B cell (primary cell): Measurements from ENCODE around the gene ODF2. TPM values are rescaled to one million over a fixed set of nuclear protein-coding genes. Genes with fewer than 3 reads are reported as not detected.
"Not testable (repeated sequence)": the region's sequence is repeated elsewhere in the genome, so short reads cannot be mapped to it uniquely, and the experiment has no call there.

ENCODE experiments used
- ATAC-seq: fragments of 200-7000 bp; cut with Tn5 transposase; one replicate; pipeline ENCODE4 v1.10.0; 2021; ENCODE audit warnings: low read depth, mild to moderate bottlenecking, moderate number of reproducible peaks, moderate library complexity
- CTCF ChIA-PET: fragments of 350-600 bp; sonication (Branson Sonifier 250); formaldehyde crosslinking; loops from one replicate; lab custom pipeline; 2021; ENCODE audit warnings: antibody characterized with exemption, inconsistent platforms; lab: Charles Lee
- POLR2A ChIA-PET: fragments of 350-600 bp; sonication (Branson Sonifier 250); formaldehyde crosslinking; loops from one replicate; lab custom pipeline; 2021; ENCODE audit warnings: antibody characterized with exemption; lab: Charles Lee
- DNase-seq: peaks from one replicate; pipeline ENCODE4 v3.0.0; 2013
- H2AFZ ChIP-seq: 2 replicates; pipeline ENCODE4 v1.6.1; 2012; ENCODE audit warnings: mild to moderate bottlenecking, low read depth, low read length; ENCODE audit not compliant: insufficient read depth, poor library complexity, severe bottlenecking
- H3K27ac ChIP-seq, 2 donors: 1 replicate in 1 of 2; 2 replicates in 1 of 2; pipeline ENCODE4 v1.5.1; 2012 to 2013; ENCODE audit warnings: low read length in 2 of 2, mild to moderate bottlenecking in 2 of 2, moderate library complexity in 1 of 2
- H3K27me3 ChIP-seq, 4 experiments: fragments of 200-600 bp in 1 of 4; sonication (generic) in 1 of 4; replicated peaks in 1 of 4; 1 replicate in 2 of 4; 2 replicates in 2 of 4; pipeline versions ENCODE4 v1.6.1 to v1.7.0; 2013 to 2016; ENCODE audit warnings: low read length in 3 of 4, mild to moderate bottlenecking in 2 of 4, mixed read lengths in 1 of 4, moderate library complexity in 1 of 4; ENCODE audit not compliant: insufficient read depth in 4 of 4, control insufficient read depth in 3 of 4; ENCODE audit errors: control extremely low read depth in 1 of 4
- H3K36me3 ChIP-seq, 2 experiments: replicated peaks in 1 of 2; 1 replicate in 1 of 2; 2 replicates in 1 of 2; pipeline versions ENCODE4 v1.6.1 to v1.7.1; 2013; ENCODE audit warnings: low read length in 1 of 2; ENCODE audit not compliant: insufficient read depth in 2 of 2, control insufficient read depth in 1 of 2; ENCODE audit errors: control extremely low read depth in 1 of 2, extremely low read depth in 1 of 2
- H3K4me1 ChIP-seq, 2 donors: fragments of 200-600 bp in 1 of 2; sonication (generic) in 1 of 2; 1 replicate in 1 of 2; 2 replicates in 1 of 2; pipeline versions ENCODE4 v1.5.1 to v1.6.1; 2013 to 2017; ENCODE audit warnings: low read length in 2 of 2; ENCODE audit not compliant: control insufficient read depth in 2 of 2, insufficient read depth in 2 of 2
- H3K4me2 ChIP-seq: replicated peaks from 2 replicates; pipeline ENCODE3; 2012; ENCODE audit warnings: mild to moderate bottlenecking, low read depth, low read length; ENCODE audit not compliant: poor library complexity, severe bottlenecking
- H3K4me3 ChIP-seq, 5 experiments: fragments of 200-600 bp in 1 of 5; sonication (generic) in 1 of 5; 1 replicate in 3 of 5; 2 replicates in 2 of 5; pipeline versions ENCODE4 v1.5.1 to v1.7.0; 2011 to 2016; ENCODE audit warnings: low read length in 4 of 5, mild to moderate bottlenecking in 4 of 5, low read depth in 2 of 5, control low read depth in 1 of 5, moderate library complexity in 1 of 5; ENCODE audit not compliant: insufficient read depth in 1 of 5; ENCODE audit errors: control extremely low read depth in 1 of 5, extremely low read depth in 1 of 5
- H3K79me2 ChIP-seq: fragments of 200-600 bp; sonication (generic); one replicate; pipeline ENCODE4 v1.6.0; 2016; ENCODE audit warnings: low read length; ENCODE audit not compliant: control insufficient read depth, insufficient read depth
- H3K9ac ChIP-seq: fragments of 200-600 bp; sonication (generic); 2 replicates; pipeline ENCODE4 v1.6.1; 2017; ENCODE audit warnings: mild to moderate bottlenecking, low read length, moderate library complexity
- H3K9me3 ChIP-seq, 3 donors: one replicate each; pipeline versions ENCODE4 v1.6.1 to v1.7.1; 2013; ENCODE audit warnings: low read length in 2 of 3; ENCODE audit not compliant: control insufficient read depth in 2 of 3, insufficient read depth in 1 of 3; ENCODE audit errors: control extremely low read depth in 1 of 3
- H4K20me1 ChIP-seq: 2 replicates; pipeline ENCODE4 v1.6.0; 2012; ENCODE audit warnings: mild to moderate bottlenecking, low read length; ENCODE audit not compliant: insufficient read depth, control insufficient read depth, poor library complexity, severe bottlenecking
- H3K27ac Mint-ChIP-seq: one replicate; pipeline ENCODE4 v1.8.0; 2021; ENCODE audit warnings: mixed read lengths
- H3K27me3 Mint-ChIP-seq: one replicate; pipeline ENCODE4 v1.8.0; 2021; ENCODE audit warnings: mixed read lengths
- H3K4me1 Mint-ChIP-seq: one replicate; pipeline ENCODE4 v1.8.0; 2021; ENCODE audit warnings: mixed read lengths
- H3K4me3 Mint-ChIP-seq: one replicate; pipeline ENCODE4 v1.8.0; 2021; ENCODE audit warnings: mixed read lengths
- H3K9me3 Mint-ChIP-seq: one replicate; pipeline ENCODE4 v1.8.0; 2022; ENCODE audit warnings: mixed read lengths; ENCODE audit not compliant: insufficient read depth
- EZH2 ChIP-seq: IDR thresholded peaks from 2 replicates; pipeline ENCODE4 v1.6.1; 2012; ENCODE audit warnings: borderline replicate concordance, low read depth, mild to moderate bottlenecking, moderate library complexity, low read length; ENCODE audit not compliant: insufficient read depth, poor library complexity, severe bottlenecking
- WGBS: methylation state at CpG from one replicate; pipeline ENCODE4 v1.1.5; 2013; ENCODE audit warnings: missing lambda C conversion rate; ENCODE audit not compliant: insufficient coverage; 5-methylcytosine and 5-hydroxymethylcytosine counted together
- intact Hi-C: fragments of 100-400 bp; cut with micrococcal nuclease; formaldehyde crosslinking; loops from one replicate; pipeline ENCODE4 v1.10.0; 2022
- polyA plus RNA-seq: library from polyadenylated mRNA; depleted of rRNA; stranded (reverse); fragments of >200 nt; gene quantifications from 2 replicates; pipeline ENCODE4 v1.2.3, GENCODE V29; 2012
- total RNA-seq, 2 donors: library from RNA; stranded (reverse); fragments of 120-200 nt in 1 of 2; gene quantifications; 1 replicate in 1 of 2; 2 replicates in 1 of 2; pipeline versions ENCODE4 v1.2.3 to v1.2.4, GENCODE V29; 2013 to 2022
- TF ChIP-seq, protein P1 (sequence below): fragments of 200-600 bp; IDR thresholded peaks from one replicate; pipeline ENCODE4 v1.8.0; 2022; ENCODE audit warnings: antibody characterized with exemption, mild to moderate bottlenecking

Gene ODF2
- total and polyA plus RNA-seq, 2 donors (not counting 1 experiment from before 2014, with no cell fraction given): 30.1 to 42.9 TPM

DNA sequence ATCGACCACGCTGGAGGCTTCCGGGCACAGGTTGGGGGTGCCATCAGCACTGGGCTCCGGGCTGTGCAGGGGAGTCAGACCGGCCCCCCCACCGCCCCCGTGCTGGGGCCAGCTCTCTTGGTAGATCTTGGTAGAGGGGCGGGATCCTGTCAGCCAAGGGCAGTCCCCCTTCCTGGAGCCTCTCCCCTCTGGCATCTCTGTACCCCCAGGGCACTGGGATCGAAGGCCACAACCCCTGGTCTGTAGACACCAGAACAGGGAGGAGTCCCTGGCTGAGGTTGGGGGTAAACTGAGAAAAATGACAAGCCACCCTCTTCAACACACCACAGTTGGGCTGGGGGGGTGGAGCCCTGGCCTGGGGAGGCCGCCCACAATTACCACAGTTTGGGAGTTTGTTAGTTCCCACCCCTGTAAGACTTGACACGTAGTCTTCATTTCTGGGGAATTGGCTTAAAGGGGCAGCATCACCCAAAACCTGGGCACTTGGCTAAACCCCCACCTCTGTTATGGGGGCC, 34.3 kb upstream of the ODF2 start:
- no peaks in the 10 kb centered on the region for H3K79me2 ChIP-seq
- H4K20me1 ChIP-seq: no peaks in the 10 kb centered on the region
- no peak for ATAC-seq
- peaks cover 20 to 21% of the 10 kb centered on the region in 2 donors for H3K4me1 ChIP-seq
- H3K4me3 Mint-ChIP-seq: peak overlapping the region; percentile 74
- H3K27me3 ChIP-seq: peaks cover 0 to 27% (median 5%) of the 10 kb centered on the region in 4 experiments
- H3K9me3 Mint-ChIP-seq: no peaks in the 10 kb centered on the region
- TF ChIP-seq, protein P1, sequence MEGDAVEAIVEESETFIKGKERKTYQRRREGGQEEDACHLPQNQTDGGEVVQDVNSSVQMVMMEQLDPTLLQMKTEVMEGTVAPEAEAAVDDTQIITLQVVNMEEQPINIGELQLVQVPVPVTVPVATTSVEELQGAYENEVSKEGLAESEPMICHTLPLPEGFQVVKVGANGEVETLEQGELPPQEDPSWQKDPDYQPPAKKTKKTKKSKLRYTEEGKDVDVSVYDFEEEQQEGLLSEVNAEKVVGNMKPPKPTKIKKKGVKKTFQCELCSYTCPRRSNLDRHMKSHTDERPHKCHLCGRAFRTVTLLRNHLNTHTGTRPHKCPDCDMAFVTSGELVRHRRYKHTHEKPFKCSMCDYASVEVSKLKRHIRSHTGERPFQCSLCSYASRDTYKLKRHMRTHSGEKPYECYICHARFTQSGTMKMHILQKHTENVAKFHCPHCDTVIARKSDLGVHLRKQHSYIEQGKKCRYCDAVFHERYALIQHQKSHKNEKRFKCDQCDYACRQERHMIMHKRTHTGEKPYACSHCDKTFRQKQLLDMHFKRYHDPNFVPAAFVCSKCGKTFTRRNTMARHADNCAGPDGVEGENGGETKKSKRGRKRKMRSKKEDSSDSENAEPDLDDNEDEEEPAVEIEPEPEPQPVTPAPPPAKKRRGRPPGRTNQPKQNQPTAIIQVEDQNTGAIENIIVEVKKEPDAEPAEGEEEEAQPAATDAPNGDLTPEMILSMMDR: no peak
- TF ChIP-seq EZH2: no peak
- POLR2A ChIA-PET: interaction anchor here (0.7 to 1.4 kb wide), 2 partner anchors 34 to 330 kb away, joined by 5 to 8 read pairs; partner anchors contain the start of gene ODF2
- peaks cover 7% of the 10 kb centered on the region for H3K4me1 Mint-ChIP-seq
- 8% methylated on average over 5 of the region's 11 CpGs for WGBS
- H3K9me3 ChIP-seq: peaks cover 0 to 8% (median 0%) of the 10 kb centered on the region in 3 donors
- no peak for DNase-seq
- no peak overlapping the region for H3K27ac Mint-ChIP-seq
- intact Hi-C loops: loop anchor here (1.0 to 2.0 kb wide), 3 partner anchors 51 to 229 kb away; partner anchors contain the start of genes GLE1 and URM1
- CTCF ChIA-PET: interaction anchor here (1.0 to 2.0 kb wide), 3 partner anchors 10 to 21 kb away, joined by 4 to 14 read pairs (median 6); no protein-coding TSS in a partner anchor
- peak overlapping the region; percentile 99 for H2AFZ ChIP-seq
- H3K36me3 ChIP-seq: no peaks in the 10 kb centered on the region
- peak overlapping the region; percentile 90 for H3K9ac ChIP-seq
- no peak overlapping the region for H3K27ac ChIP-seq
- H3K4me2 ChIP-seq: peak overlapping the region; percentile 94
- peak overlapping the region in 3 of 5 experiments; percentile 73 to 94 (median 89) for H3K4me3 ChIP-seq
- H3K27me3 Mint-ChIP-seq: peaks cover 9% of the 10 kb centered on the region

DNA sequence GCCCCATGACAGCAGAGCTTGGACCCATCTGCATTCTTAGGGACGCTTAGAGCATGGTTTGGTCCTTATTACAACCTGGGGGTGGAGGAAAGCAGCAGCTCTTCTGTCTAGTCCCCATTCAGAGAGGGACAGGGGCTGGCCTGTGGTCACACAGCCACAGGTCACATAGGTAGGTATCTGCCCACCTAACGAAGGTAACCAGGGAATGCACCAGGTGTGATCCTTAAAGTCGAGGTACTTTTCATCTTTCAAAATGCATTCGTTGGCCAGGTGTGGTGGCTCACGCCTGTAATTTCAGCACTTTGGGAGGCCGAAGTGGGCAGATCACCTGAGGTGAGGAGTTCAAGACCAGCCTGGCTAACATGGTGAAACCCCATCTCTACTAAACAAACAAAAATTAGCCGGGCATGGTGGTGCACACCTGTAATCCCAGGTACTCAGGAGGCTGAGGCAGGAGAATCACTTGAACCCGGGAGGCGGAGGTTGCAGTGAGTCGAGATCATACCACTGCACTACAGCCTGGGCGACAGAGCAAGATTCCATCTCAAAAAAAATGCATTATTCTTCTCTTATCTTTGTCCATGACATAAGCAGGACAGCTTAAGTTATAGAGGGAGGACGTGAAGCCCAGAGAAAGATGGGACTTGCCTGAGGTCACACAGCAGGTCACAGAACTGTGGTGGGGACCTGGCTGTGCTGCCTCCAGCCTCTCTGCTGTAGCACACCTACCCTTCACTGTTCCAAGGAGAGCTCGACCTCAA, 33.6 kb upstream of the ODF2 start:
- CTCF ChIA-PET: interaction anchor here (0.7 kb wide), 1 partner anchor 508 kb away, joined by 3 read pairs; no protein-coding TSS in a partner anchor

More for the DNA sequence above, 33.6 kb upstream of the ODF2 start:
- H3K27me3 Mint-ChIP-seq, POLR2A ChIA-PET, H3K4me1 Mint-ChIP-seq, H3K27ac ChIP-seq, H3K27ac Mint-ChIP-seq, H3K9me3 Mint-ChIP-seq, H3K4me2 ChIP-seq, DNase-seq, H3K9ac ChIP-seq, H3K79me2 ChIP-seq, H3K4me3 ChIP-seq, H4K20me1 ChIP-seq, H3K9me3 ChIP-seq, intact Hi-C loops, ATAC-seq, H3K36me3 ChIP-seq, H2AFZ ChIP-seq: not testable (repeated sequence)
- Histone ChIP-seq H3K27me3 (peaks cover 0 to 25% (median 5%) of the 10 kb centered on the region in 4 experiments), H3K4me1 (peaks cover 20 to 21% of the 10 kb centered on the region in 2 donors)
- WGBS: 97% methylated on average over 10 of the region's 13 CpGs
- peak overlapping the region; percentile 60 for H3K4me3 Mint-ChIP-seq
